ENCODE measurements around the gene RNF115. TPM values are rescaled to one million over a fixed set of nuclear protein-coding genes. Genes with fewer than 3 reads are reported as not detected.

The RNF115 gene
- total and polyA plus RNA-seq, 2 of the 8 experiments (the other 6 are each of a cell fraction or from before 2014, with no cell fraction given): 4.7 to 10.8 TPM

DNA sequence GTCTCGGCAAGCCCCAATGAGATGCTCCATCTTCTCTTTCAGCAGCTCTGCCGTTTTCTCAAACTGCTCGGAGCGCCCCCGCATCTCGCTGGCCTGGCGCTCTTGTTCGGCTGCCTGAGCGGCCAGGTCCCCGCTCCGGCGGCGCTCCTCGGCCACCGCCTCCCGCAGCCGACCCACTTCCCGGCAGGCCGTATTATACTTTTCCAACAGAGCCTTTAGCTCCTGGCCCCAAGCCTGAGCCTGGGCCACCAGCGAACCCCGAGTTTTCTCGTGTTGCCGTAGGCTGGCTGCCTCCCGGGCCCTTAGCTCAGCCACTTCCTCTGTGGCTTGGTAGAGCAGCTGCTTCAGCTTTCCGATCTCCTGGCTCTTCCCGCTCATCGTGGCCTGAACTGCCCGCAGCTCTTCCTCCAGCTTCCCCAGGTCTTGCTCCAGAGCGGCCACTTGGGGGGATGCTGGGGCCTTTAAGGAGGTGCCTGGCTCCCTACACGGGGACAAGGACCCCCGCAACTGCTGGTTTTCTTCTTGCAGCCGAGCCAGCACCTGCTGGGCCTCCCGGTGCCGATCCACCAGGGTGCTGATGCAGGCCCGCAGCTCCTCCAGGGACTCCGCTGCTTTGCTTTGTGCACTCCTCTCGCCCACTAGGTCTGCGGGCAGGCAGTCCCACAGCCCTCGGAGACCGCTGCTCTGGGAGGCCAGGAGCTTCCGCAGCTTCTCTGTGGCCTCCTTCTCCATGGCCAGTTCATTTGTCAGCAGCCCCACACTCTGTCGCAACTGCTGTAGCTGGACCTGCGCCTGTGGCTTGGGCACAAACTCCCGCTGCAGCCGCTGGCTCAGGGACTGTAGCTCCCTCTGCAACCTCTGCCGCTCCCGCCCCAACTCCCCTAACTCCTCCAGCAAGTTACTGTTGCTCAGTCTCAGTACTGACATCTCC lies 48.4 kb upstream of the RNF115 start:
- H2BK12ac ChIP-seq (ENCODE audit: low read depth, low read length): no peak overlapping the region
- H2AFZ ChIP-seq (ENCODE audit: low read length): peak overlapping the region; percentile 85
- no peak overlapping the region; the same call in 1 of the 2 replicates for H2BK15ac ChIP-seq (ENCODE audit: low read length)
- H3K18ac ChIP-seq (ENCODE audit: extremely low read depth, low read length): peak overlapping the region; percentile 85
- peaks cover 0 to 11% (median under 1%) of the 10 kb centered on the region in 4 experiments; a peak in 4 of 7 replicates for H3K4me1 ChIP-seq (replicated peaks in 1 of 4; ENCODE audit: control insufficient read depth in 3 of 4, insufficient read depth in 4 of 4, low read length in 3 of 4)
- H3K9ac ChIP-seq (replicated peaks in 1 of 4; ENCODE audit: extremely low read depth in 1 of 4, low read depth in 3 of 4, low read length in 3 of 4): peak overlapping the region in 2 of 4 experiments; percentile 26 to 33; a peak in 5 of 7 replicates
- H3K4me3 ChIP-seq (ENCODE audit: extremely low read depth in 1 of 4, insufficient read depth in 2 of 4, low read depth in 3 of 4, low read length in 4 of 4): peak overlapping the region; percentile 36 to 62 (median 52)
- no peak overlapping the region for H2BK120ac ChIP-seq (replicated peaks; ENCODE audit: low read depth, low read length)
- no peak overlapping the region for H4K5ac ChIP-seq (ENCODE audit: insufficient read length, low read depth, low read length)
- no peaks in the 10 kb centered on the region for H4K20me1 ChIP-seq (replicated peaks in 1 of 2; ENCODE audit: control insufficient read depth in 1 of 2, insufficient read depth in 2 of 2, low read length in 2 of 2)
- DNase-seq (ENCODE audit: low read depth in 1 of 2, low spot score in 2 of 2) (peak in 1 of 2 experiments; percentile 82), FAIRE-seq (no peak)
- no peak overlapping the region for H3K23ac ChIP-seq (ENCODE audit: insufficient read length)
- POLR2A ChIA-PET (ENCODE audit: partially characterized antibody): interaction anchor here (0.7 to 4.0 kb wide), 22 partner anchors 8 to 180 kb away, joined by 3 to 34 read pairs (median 4); partner anchors contain the start of genes ANKRD35, NUDT17, PEX11B and PIAS3
- no peak overlapping the region for H3K56ac ChIP-seq (replicated peaks; ENCODE audit: insufficient read length, low read depth, low read length)
- H3K9me3 ChIP-seq (ENCODE audit: insufficient read depth in 2 of 2, low read depth in 1 of 2, low read length in 1 of 2): no peaks in the 10 kb centered on the region
- H4K8ac ChIP-seq (ENCODE audit: extremely low read depth, insufficient read depth, low read length): peak overlapping the region; percentile 39
- no peak overlapping the region for H3K27ac ChIP-seq (ENCODE audit: low read depth, low read length)
- no peak overlapping the region for H2AK5ac ChIP-seq (ENCODE audit: low read depth, low read length)
- peak overlapping the region; percentile 60; the same call in 1 of the 2 replicates for H2BK5ac ChIP-seq (ENCODE audit: low read depth, low read length)
- H3K79me2 ChIP-seq (ENCODE audit: control insufficient read depth in 1 of 2, insufficient read depth in 2 of 2, low read length in 2 of 2): no peaks in the 10 kb centered on the region
- H4K91ac ChIP-seq (replicated peaks; ENCODE audit: insufficient read length, low read length): peak overlapping the region; percentile 68
- 14% methylated on average over 47 of the region's 47 CpGs; no CpG with 5 or more reads in 1 of the 2 experiments for WGBS, 2 experiments (ENCODE audit: extremely low coverage in 1 of 2, insufficient coverage in 1 of 2, insufficient read length in 1 of 2, insufficient replicate concordance in 2 of 2, low coverage in 1 of 2, low lambda C conversion rate in 2 of 2, missing lambda C conversion rate in 1 of 2)
- peak overlapping the region; percentile 85 to 90 for H3K4me2 ChIP-seq (ENCODE audit: insufficient read depth in 1 of 2, low read depth in 2 of 2, low read length in 2 of 2)
- CTCF ChIA-PET (ENCODE audit: partially characterized antibody): interaction anchor here (0.8 to 4.3 kb wide), 15 partner anchors 9 to 105 kb away, joined by 3 to 42 read pairs (median 9); partner anchors contain the start of genes ANKRD35, NUDT17 and PIAS3
- H2BK20ac ChIP-seq (ENCODE audit: low read length): peak overlapping the region; percentile 92; the same call in 1 of the 2 replicates
- no peaks in the 10 kb centered on the region for H3K79me1 ChIP-seq (ENCODE audit: low read depth, low read length)
- H3K14ac ChIP-seq (ENCODE audit: insufficient read length): no peak overlapping the region
- H3K36me3 ChIP-seq (ENCODE audit: control insufficient read depth in 2 of 4, insufficient read depth in 4 of 4, low read length in 3 of 4): no peaks in the 10 kb centered on the region
- peak overlapping the region; percentile 60 for H3K4ac ChIP-seq (replicated peaks; ENCODE audit: insufficient read length, low read depth, low read length)
- H3K27me3 ChIP-seq (replicated peaks in 1 of 4; ENCODE audit: control insufficient read depth in 3 of 4, extremely low read depth in 1 of 4, insufficient read depth in 3 of 4, low read length in 3 of 4): peaks cover 0 to 24% (median 12%) of the 10 kb centered on the region in 4 experiments; a peak in 6 of 7 replicates
- peaks cover 14% of the 10 kb centered on the region; the same call in 1 of the 2 replicates for H3K23me2 ChIP-seq (ENCODE audit: low read depth, low read length)
- TF ChIP-seq RBBP5 (IDR thresholded peaks at IDR 0.05; ENCODE audit: borderline replicate concordance, low read depth, low read length) (peak; percentile 83; the same call in 1 of the 2 replicates), EP300 (IDR thresholded peaks at IDR 0.05; ENCODE audit: borderline replicate concordance in 1 of 2, low read depth in 2 of 2, low read length in 2 of 2) (no peak), SIRT6 (IDR thresholded peaks at IDR 0.05; ENCODE audit: low read length) (no peak), EZH2 (IDR thresholded peaks at IDR 0.05; ENCODE audit: low read depth, low read length, severe bottlenecking) (no peak), CEBPB (IDR thresholded peaks at IDR 0.05; ENCODE audit: low read depth, low read length) (peak; percentile 67), POLR2AphosphoS5 (IDR thresholded peaks at IDR 0.05; ENCODE audit: low read depth, low read length) (no peak; the same call in 1 of the 2 replicates), MAFK (IDR thresholded peaks at IDR 0.05; ENCODE audit: low read depth, low read length) (no peak), ASH2L (IDR thresholded peaks at IDR 0.05; ENCODE audit: low read length) (peak; percentile 68)
- TF ChIP-seq, protein P1, sequence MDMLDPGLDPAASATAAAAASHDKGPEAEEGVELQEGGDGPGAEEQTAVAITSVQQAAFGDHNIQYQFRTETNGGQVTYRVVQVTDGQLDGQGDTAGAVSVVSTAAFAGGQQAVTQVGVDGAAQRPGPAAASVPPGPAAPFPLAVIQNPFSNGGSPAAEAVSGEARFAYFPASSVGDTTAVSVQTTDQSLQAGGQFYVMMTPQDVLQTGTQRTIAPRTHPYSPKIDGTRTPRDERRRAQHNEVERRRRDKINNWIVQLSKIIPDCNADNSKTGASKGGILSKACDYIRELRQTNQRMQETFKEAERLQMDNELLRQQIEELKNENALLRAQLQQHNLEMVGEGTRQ (IDR thresholded peaks at IDR 0.05; ENCODE audit: low read length): no peak

Measured in H1 (cell line).